Stimulated activated CD8-positive, alpha-beta memory T cell treated with anti-CD3 and anti-CD28 coated beads, Interleukin-15, amount 100 ng/mL, for 4 hours (primary cell): ENCODE data around the gene PCSK9.

Source experiments
- DNase-seq, 2 donors: peaks; one replicate each; pipeline ENCODE4 v3.0.0-alpha.2; 2020; ENCODE audit warnings: low read depth in 2 of 2

PCSK9 gene

DNA sequence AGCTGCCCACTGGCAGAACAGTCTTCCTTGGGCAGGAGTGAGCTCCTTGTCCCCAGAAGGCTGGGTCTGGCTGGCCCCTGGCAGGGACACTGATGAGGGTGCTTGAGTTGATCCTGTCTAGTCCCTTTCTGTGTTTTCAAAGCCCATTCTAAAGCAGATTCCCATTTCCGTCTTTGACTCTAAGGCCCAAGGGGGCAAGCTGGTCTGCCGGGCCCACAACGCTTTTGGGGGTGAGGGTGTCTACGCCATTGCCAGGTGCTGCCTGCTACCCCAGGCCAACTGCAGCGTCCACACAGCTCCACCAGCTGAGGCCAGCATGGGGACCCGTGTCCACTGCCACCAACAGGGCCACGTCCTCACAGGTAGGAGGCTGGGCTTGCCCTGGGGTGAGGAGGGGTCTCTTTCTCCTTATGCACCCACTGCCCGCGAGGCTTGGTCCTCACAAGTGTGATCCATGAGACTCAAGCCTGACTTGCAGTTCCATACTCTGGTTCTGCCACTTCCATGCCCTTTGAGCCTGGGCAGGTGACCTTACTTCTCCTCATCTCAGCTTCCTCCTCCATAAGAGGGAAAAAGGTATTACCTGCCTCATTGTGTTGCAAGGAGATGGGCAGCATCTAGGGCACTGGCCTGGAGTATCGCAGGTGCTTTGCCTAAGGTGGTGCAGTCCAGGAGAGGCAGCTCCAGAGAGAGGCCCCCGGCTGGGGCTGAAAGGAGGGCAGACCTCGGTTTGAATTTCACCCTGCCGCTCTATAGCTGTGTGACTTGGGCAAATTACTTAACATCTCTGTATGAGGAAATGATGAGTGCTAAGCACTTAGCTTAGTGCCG, 20.2 kb downstream of the PCSK9 start:
- no peak for DNase-seq

DNA sequence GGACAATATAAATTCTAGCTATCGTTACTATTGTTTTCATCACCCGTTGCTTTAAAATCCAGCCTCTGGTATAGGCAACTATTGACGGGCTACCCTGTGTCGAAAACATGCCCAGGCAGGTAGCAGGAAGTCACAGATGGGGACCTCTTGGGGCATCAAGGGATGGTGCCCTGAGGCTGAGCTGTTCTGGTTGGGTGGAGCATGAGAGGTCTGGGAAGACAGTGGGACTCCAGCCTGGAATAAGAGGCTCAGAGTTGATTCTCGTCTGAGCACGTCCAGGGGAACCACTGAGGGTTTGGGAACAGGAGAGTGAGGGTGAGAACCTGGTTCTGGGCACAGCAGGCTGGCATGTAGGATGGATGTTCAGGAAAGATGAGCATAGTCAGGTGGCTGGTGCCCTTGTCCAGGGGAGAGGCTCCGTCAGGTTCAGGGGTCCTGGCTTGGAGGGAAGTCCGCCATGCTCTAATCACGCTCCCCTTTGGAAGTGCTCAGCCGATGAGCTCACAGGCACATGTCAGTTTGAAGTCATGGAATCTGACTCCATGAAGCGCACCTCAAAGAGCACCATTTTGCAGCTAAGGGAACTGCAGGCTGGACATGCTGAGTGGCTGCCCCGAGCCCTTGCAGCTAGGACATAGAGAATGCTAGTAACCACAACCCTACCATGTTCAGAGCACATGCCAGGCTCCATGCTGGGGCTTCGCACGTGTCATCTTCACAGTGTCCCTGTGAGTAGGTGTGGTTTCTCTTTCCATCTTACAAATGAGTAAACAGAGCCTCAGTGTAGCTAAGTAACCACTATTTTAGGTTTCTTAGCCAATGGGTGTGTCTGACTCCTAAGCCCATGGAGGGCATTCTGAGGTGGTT, 21.0 kb downstream of the PCSK9 start:
- no peak for DNase-seq

DNA sequence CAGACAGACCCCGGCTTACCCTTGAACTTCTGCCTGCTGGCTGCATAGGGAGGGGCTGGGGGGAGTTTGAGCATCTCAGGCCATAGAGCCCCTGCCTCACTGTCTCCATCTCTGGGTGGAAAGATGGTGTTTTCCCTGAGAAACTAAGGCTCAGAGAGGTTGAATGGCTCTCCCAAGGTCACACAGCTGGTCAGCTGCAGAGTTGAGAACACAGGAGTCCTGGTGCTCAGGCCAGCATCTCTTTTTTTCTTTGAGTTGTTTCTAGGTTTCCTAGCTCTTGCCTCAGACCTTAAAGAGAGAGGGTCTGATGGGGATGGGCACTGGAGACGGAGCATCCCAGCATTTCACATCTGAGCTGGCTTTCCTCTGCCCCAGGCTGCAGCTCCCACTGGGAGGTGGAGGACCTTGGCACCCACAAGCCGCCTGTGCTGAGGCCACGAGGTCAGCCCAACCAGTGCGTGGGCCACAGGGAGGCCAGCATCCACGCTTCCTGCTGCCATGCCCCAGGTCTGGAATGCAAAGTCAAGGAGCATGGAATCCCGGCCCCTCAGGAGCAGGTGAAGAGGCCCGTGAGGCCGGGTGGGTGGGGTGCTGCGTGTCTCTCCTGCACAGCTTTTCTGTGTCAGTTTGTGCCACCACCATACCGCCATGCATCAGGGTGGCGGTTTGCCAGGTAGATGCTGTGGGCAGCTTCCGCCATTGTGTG, 21.8 kb downstream of the PCSK9 start:
- no peak for DNase-seq

DNA sequence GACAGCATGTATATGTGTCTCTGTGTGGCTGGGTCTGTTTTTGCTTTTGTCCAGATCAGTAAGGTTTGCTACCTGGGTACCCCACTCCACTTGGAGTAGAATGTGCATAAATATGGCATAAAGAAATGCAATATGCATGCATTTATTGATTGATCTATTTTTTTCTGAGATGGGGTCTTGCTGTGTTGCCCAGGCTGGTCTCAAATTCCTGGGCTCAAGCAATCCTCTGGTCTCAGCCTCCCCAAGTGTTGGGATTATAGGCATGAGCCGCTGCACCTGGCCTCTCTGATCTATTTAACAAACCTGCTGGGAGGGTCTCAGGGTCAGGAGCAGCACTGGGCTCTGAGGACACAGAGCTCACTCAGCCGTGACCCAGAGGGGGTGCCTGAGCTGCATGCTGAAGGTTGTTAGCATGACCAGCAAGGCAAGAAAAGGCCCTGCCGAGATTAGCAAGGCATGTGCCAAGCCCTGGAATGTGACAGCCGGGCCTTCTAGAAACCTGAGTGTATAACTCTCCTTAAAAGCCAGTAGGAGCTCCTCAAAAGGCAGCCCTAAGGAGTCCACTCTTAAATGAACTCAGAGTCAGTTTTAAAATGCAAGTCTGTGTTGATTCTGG, 22.5 kb downstream of the PCSK9 start:
- no peak for DNase-seq

DNA sequence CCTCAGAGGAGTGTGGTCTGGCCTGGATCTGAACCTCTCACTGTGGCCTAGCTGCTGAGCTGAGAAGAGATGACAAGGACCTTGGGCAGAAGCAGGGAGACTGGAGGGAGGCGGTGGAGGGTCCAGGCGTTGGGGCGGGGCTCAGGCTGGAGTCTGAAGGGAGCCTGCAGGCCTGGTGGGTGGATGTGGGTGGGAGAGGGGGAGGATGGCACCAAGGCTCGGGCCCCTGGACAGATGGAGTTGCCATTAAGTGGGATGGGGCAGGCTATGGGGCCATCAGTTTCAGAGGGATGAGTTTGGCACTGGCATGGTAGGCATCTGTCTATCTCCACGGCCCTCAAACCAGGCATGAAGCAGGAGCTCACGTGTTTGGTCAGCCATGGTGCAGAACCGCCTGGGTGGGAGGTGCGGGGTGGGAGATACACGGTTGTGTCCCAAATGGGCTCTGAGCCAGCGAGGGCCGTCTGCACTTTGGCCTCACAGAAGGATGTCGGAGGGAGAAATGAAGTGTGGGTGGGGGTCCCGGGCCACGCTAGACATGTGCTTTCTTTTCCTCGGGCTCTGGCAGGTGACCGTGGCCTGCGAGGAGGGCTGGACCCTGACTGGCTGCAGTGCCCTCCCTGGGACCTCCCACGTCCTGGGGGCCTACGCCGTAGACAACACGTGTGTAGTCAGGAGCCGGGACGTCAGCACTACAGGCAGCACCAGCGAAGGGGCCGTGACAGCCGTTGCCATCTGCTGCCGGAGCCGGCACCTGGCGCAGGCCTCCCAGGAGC, 23.6 kb downstream of the PCSK9 start:
- DNase-seq: no peak

DNA sequence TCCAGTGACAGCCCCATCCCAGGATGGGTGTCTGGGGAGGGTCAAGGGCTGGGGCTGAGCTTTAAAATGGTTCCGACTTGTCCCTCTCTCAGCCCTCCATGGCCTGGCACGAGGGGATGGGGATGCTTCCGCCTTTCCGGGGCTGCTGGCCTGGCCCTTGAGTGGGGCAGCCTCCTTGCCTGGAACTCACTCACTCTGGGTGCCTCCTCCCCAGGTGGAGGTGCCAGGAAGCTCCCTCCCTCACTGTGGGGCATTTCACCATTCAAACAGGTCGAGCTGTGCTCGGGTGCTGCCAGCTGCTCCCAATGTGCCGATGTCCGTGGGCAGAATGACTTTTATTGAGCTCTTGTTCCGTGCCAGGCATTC, 24.2 kb downstream of the PCSK9 start:
- no peak for DNase-seq

DNA sequence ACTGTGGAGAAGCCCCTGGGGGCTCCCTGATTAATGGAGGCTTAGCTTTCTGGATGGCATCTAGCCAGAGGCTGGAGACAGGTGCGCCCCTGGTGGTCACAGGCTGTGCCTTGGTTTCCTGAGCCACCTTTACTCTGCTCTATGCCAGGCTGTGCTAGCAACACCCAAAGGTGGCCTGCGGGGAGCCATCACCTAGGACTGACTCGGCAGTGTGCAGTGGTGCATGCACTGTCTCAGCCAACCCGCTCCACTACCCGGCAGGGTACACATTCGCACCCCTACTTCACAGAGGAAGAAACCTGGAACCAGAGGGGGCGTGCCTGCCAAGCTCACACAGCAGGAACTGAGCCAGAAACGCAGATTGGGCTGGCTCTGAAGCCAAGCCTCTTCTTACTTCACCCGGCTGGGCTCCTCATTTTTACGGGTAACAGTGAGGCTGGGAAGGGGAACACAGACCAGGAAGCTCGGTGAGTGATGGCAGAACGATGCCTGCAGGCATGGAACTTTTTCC, 24.8 kb downstream of the PCSK9 start:
- no peak for DNase-seq

DNA sequence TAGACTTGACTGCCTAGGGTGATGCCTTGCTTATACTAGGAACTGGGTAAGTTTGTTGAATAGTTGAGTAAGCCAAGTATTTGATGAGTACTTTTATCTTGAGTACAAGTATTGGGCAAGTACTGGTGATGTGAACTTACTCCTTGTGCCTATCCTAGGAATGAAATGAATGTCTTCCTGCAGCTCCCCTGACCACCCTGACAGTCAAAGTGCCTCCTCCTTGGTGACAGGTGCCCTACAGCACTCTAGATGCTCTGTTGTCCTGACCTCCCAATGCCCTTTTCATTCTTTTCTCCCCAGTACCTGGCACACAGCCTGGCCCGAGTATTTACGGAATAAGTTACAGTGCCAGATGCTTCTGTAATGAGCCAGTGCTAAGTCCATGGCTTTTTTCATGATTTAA, 25.5 kb downstream of the PCSK9 start:
- no peak for DNase-seq

DNA sequence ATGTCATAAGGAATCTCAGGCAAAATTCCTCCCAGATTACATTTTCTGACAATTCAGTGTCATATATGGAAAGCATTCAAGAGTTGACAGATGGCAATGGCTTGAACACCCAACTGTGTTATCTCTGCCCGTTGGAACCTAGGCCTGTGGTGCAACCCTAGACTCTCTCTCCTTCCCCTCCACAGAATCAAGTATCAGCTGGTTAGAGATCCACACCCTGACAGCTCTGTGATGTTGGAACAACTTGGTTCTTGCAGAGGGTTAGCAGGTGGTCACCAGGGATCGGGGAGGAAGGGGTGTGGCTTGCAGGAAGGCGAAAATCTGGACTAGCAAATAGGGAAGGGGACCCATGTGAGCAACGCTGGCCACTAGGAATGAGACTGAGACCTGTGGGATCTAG, 26.3 kb downstream of the PCSK9 start:
- DNase-seq: no peak

DNA sequence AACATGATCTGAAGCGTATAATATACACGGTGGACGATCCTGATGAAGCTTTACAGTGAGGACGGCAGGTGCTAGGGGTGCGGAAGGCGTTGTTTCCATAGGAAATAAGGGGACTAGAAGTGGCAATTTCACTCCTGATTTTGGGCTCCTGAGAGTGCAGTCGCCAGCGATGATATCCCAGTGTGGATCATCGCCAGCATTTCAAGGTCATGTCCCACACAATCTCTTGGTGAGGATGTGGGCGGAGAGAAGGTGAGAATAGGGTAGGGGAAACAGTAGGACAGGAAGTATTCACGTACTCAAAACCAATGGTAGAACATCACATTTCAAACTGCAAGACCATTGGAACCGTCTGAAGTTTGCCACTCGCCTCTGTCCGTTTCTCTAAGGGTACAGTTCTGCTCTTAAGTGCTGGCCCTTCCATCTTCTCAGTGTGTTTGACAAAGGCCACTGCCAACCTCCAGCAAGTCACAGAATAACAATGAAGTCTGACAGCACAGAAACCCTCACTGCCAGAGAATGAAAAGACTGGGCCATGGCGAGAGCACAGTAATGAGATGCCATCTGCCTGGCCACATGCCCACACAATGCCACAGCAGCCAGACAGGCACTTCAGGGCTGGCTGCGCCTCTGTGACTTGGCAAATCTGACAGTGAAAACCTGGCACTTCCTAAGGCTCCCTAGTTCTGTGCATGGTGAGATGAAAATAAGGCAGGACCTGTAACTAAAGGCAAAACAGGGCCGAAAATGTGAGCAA, 27.9 kb downstream of the PCSK9 start:
- DNase-seq: no peak

DNA sequence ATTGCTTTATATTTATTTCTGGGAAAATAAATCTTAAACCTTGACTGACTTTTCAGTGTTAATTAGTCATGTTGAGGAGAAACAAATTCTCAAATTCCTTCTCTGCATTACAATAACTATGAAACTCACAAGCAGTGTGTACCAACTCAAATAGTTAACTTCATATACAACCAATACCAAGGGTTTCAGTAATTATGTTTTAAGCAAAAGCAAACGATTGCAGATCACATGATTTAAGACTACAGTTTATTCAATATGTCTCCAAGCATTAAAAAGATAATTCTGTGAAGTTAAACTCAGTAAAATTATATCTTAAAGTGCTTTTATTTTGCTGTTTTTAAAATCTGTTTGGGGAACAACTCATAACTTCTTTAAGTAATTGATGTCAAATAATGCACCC, 28.6 kb downstream of the PCSK9 start:
- no peak for DNase-seq

DNA sequence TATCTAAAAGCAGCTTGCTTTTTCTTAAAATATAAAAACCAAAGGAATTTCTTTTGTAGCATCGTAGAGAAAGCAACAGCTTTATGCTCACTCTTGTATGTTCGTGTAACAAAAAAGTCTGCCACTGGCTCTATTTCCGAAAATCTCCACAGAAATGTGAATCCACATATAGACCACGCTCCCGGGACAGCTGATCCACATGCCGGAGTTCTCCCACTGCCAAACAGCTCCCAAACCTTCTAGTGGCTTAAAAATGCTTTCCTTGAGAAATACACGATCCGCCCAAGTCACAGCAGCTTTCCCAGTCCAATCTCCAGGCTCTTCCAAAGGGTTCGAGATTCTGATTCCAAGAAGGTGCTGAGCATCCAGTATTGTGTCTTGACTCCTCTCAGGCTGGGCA, 29.3 kb downstream of the PCSK9 start:
- no peak for DNase-seq

DNA sequence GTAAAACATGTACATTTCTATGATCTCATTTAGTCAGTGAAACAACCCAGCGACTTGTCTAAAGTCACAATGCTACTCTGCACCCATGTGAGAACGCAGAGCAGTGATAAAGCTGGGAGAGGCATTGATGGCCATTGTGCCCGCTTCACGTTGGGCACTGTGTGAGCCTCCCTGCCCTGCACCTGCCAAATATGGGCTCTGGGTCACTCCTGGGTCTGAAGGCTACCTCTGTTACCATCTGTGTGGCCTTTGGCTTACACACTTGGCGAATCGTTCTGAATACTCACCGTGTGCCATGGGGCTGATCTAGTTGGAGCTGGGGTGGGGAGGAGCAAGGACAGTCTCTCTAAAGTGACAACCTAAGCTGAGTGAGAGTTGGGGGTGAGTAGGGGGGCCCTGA, 29.9 kb downstream of the PCSK9 start:
- no peak for DNase-seq

DNA sequence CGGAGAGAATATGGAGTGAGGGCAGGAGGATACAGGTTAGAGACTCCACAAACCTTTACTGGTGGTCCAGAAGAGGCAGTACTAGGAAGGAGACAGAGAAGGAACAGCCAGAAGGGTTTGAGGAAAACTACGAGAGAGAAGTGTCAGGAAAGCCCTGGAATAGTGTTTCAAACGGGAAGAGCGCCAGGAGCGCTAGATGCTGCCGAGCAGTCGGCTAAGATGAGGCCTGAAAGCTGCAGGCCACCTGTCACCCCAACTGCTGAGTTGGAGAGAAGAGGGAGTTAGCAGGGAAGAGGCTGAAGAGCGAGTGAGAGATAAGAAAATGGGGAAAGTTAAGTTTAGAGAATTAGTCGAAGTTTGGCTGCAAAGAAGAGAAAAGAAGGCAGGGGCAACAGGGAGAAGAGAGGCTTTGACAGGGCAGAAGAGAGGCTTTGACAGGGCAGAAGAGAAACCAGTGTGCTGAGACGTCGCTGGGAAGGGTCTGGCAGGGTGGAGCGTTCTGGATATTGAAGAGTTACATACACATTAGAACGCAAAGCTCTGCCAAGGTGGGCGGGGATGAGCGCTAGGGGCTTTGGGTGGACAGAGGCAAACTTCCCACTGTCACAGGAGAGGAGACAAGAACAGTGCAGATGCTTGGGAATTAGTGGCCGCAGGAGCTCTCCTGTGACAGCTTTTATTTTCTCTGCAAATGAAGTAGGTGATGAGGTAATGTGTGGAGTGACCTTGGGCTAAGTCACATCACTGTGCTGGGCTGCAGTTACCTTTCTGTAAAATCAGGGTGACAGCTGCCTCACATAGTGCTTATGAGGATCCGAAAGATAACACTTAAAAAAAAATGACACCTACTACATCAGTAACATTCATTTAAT, 31.2 kb downstream of the PCSK9 start:
- DNase-seq: no peak

DNA sequence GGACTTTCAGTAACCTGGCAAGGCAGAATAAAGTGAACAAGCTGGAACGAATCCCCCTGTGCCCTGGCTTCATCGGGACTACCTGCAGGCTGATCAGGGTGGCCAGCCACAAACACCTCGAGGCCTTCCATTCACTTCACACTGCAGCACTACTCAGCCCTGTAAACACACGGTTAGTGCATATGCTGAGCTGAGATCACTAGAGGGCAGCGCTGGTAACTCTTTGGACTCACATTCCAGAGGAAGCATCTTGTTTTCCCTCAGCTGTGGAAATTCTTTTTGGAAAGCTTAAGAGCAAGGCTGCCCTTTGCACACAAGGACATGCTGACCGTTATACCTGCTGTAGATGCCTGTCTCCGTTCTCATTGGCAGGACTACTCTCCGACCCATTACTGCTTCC, 32.1 kb downstream of the PCSK9 start:
- DNase-seq: no peak

DNA sequence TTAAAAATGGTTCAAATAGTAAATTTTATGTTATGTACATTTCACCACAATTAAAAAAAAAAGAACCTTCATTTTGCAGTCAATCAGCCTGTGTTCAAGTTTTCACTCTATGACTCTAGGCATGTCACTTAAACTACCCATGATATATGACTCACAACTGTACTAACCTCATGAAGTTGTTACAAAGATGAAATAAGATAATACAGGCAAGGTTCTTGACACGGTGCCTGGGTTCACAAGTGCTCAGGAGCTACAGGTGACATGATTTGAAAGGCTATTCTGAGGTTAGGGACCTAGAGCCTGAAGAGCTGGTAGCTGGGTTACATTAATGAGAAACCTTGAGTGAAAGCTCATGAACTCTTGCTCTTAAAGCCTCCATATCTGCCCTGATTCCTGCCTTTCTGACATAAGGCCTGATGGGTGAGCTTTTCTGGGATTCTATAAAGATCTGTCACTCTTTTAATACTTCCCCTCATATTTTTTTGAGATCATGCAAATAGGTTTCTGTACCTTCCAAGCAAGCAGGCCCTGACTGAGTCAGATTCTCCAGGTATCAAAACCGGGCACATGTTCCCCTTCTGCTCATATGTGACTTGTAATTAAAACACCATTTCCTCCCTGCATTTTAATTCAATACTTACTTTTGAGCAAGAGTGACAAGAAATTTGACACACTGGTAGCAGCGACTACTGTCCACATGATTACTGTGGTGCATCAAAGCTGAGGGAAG, 34.0 kb downstream of the PCSK9 start:
- no peak for DNase-seq

DNA sequence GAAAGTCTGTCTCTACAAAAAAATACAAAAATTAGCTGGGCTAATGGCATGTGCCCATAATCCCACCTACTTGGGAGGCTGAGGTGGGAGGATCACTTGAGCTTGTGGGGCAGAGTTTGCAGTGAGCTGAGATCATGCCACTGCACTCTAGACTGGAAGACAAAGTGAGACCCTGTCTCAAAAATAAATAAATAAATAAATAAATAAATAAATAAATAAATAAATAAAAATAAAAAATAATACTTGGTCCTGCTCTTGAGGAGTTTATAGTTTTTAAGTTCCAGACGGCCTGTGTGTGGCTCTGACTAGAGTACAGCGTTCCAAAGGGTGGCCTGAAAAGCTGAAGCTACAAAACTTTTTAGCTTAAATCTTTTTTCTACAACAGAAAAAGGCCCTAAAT, 35.1 kb downstream of the PCSK9 start:
- DNase-seq: no peak

DNA sequence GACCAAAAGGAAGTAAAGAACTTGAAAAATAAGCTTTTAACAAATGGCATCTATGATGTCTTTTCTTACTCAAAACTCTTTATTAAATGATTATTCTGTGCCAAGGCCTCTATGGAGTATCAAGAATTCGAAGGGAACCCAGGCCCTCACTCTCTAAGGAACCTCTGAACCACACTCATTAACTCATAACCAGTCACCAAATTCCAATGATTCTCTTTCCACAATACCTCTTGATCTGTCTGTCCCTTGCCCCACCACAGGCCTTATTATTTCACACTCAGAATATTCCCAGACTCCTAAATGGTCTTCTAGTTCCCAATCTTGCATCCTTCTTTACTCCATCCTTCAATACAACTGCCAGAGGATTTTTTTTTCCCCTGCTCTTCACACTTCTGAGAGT, 37.0 kb downstream of the PCSK9 start:
- DNase-seq: no peak

DNA sequence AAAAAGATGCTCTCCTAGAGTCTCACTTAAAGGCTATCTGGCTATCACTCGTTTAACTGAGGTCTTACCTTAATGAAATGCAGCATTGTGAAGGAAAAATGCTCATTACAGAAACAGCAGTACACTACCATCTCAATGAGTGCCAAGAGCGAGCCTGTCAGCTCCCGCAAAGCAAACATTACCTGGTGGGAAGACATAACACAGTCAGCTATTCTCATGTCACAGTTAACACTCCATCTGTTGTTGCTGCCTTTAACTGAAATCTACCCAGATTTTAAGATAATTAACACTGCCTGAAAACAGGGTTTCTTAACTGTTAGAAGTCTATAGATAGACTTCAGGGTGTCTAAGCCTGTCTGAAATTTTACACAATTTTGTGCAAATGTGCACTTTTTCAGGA, 39.1 kb downstream of the PCSK9 start:
- no peak for DNase-seq
